Measurements from ENCODE around the gene CXorf38.
A peak's percentile ranks its signal among the peaks of the same experiment; 100 is the strongest.
"Not testable (repeated sequence)": the region's sequence is repeated elsewhere in the genome, so short reads cannot be mapped to it uniquely, and the experiment has no call there.

CXorf38 gene

DNA sequence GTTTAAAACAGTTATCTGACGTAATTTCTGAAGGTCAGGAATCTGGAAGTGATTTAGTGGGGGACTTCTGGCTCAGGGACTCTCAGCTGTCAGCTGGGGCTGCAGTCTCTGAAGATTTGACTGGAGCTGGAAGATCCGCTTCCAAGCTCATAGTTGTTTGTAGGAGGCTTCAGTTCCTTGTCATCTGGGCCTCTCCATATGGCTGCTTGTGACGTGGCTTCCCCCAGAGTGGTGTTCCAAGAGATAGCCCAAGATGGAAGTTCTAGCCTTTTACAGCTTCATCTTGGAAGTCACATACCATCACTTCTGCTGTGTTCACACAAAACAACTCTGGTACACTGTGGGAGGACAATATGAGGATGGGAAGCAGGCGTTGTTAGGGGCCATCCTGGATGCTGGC lies 22.1 kb downstream of the CXorf38 start:
- DNase-seq (ENCODE audit: low read depth) = no peak

DNA sequence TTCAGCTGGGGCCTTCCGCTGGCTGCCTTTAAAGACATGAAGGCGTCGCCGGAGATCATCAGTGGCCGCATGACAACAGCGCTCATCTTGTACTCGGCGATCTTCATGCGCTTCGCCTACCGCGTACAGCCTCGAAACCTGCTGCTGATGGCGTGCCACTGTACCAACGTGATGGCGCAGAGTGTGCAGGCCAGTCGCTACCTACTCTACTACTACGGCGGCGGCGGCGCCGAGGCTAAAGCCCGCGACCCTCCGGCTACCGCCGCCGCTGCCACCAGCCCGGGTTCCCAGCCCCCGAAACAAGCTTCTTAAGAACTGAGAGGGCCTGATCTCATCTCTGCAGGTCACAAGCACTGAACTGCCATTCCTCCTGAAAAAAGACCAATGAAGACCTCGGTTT lies 23.7 kb downstream of the CXorf38 start:
- DNase-seq (ENCODE audit: low read depth) = no peak

DNA sequence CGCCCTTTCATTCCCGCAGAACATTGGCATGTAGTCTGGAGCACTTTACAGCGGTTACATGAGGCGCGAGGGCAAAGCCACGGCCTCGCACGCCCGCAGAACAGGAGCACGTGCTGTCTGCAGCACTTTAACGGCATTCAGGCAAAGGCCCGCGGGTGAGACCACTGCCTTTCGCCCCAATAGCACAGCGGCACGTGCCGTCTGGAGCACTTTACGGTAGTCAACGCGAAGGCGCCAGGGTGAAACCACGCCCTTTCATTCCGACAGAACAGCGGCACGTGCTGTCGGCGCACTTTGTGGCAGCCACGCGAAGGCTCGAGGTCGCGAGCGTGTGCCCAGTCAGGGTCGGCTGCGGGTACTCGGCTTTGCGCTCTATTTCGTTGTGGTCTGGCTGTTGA lies 24.2 kb downstream of the CXorf38 start, which contains the start of gene MPC1L:
Gene MPC1L, plus strand, starts transcription at position 290 of the 398 bp plus-strand sequence. CDS start 138 bp downstream, outside the sequence.
- no peak for DNase-seq (ENCODE audit: low read depth)

DNA sequence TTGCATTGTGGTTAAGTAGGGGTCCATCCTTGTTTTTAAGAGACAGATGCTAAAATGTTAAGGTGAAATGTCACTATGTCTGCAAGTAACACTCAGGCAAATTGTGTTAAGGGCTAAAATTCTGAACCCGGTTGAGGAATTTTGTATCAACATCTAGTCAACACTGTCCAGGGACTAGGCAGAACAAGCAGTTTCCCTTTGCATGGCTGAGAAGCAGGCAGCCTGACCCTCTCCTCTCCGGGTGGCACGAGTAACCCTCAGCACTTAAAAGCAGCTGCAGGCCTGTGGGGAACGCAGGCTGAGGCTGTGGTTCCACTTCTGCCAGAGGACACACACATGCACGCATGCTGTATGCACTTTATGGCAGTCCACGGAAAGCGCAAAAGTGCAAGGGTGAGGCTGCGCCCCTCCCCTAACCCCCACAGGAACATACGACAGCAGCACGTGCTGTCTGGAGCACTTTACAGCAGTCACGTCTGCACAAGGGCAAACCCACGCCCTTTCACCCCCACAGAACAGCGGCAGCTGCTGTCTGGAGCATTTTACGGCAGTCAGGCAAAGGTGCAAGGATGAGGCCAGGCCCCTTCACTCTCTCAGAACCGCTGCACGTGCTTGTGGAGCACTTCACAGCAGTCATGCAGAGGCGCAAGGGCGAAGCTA lies 24.8 kb downstream of the CXorf38 start:
- DNase-seq (ENCODE audit: low read depth) = no peak

DNA sequence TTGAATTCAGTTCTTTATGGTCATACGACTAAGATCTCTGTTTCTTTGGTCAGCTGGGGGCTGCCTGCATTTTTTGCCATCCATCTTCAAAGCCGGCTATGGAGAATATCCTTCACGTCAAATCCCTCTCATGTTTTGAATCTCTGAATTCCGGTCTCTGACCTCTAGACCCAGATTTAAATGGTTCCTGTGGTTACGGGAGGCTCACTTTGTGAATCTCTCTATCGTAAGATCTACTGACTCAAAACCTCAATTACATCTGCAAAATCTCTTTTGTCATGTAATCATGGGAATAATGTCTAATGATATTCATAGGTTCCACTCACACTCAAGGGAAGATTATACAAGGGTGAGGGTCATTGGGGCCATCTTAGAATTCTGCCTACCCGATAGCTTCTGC lies 29.8 kb downstream of the CXorf38 start:
- no peak for DNase-seq (ENCODE audit: low read depth)

DNA sequence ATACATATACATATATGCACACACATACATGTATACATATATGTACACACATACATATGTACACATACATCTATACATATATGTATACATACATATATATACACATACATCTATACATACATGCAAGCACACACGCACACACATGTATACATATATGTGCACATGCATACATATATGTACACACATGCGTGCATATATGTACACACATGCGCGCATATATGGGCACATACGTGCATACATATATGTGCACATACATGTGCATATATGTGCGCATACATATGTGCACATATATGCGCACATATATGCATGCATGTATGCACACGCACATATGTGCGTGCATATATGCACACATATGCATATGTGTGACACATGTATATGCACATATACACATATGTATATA lies 31.4 kb downstream of the CXorf38 start:
- DNase-seq (ENCODE audit: low read depth) = no peak

DNA sequence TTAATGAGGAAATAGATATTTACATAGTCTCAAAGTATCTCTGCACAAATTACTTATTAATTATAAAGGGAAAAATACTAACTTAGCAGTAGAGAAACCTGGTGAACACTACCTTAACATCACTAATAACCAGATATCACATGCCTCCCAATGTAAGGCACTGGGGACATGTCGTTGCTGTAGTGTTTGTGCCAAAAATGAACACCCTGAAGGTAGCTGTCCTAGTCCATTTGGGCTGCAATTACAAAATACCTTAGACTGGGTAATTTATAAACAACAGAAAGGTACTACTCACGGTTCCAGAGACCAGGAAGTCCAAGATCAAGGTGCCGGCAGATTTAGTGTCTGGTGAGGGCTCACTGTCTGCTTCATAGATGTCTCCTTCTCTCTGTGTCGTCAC lies 34.9 kb downstream of the CXorf38 start:
- no peak for DNase-seq (ENCODE audit: low read depth)

DNA sequence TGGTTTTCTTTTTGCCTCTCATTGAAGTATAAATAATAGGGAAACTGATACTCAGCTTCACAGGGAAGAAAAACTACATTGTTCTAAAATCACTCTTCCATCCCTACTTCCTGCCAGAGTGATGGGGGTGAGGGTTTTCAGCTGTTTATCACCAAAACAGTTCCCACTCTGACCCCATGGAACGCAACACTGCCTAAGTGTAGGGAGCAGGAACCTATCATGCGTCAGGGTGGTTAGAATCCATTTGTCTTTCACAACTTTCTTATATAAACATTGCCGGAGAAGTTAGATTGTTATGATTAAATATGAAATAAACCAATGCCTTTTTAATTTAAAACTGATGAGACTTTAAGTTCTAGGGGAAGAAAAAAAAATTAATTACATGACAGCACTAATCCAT lies 40.0 kb downstream of the CXorf38 start:
- DNase-seq (ENCODE audit: low read depth) = no peak

DNA sequence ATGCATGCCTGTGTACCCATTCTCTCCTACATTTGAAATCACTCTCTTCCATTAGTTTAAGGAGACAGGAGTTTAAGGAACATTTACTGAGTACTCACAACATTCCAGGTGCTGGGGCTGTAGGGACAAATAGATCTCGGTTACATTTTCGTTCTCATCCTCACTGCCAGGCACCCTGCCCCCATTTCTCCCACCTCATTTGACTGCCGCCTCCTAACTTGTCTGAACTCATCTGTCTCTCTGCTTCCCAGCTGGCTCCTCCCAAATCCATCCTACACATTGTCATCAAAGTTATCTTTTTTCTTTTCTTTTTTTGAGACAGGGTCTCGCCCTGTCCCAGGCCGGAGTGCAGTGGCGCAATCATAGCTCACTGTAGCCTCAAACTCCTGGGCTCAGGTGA lies 43.9 kb downstream of the CXorf38 start:
- DNase-seq (ENCODE audit: low read depth) = no peak

DNA sequence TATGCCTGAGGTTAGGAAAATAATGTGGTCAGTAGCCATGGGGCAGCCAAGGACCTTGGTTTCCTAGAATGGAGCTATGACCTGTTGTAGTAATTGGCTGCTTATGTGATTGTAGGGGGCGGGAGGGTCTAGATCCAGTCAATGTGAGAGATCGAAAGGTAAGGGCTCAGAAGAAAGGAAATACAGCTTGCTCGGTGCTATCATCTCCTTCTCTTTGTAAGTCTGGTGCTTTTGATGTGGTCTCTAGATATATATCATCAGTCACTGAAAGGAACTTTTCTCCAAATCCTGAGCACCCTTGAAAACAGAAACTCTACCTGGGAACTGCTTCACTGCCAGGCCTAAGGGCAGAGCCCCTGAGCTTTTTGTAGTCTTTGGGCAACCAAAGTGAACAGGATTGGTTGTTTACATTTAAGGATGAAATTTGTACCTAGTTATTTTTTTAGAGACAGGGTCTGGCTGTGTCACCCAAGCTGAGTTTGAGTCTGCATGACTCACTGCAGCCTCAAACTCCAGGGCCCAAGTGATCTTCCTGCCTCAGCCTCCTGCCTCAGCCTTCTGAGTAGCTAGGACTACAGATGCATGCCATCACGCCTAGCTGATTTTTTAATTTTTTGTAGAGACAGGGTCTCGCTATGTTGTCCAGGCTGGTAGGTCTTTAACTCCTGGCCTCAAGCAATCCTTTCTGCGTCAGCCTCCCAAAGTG lies 57.6 kb downstream of the CXorf38 start:
- not testable (repeated sequence) for DNase-seq (ENCODE audit: low read depth)

DNA sequence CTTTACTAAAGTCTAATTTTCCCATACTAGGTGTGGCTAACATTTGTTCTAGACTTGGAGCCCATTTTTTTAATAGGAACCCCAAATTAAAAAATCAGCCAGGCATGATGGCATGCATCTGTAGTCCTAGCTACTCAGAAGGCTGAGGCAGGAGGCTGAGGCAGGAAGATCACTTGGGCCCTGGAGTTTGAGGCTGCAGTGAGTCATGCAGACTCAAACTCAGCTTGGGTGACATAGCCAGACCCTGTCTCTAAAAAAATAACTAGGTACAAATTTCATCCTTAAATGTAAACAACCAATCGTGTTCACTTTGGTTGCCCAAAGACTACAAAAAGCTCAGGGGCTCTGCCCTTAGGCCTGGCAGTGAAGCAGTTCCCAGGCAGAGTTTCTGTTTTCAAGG lies 59.7 kb downstream of the CXorf38 start:
- not testable (repeated sequence) for DNase-seq (ENCODE audit: low read depth)

DNA sequence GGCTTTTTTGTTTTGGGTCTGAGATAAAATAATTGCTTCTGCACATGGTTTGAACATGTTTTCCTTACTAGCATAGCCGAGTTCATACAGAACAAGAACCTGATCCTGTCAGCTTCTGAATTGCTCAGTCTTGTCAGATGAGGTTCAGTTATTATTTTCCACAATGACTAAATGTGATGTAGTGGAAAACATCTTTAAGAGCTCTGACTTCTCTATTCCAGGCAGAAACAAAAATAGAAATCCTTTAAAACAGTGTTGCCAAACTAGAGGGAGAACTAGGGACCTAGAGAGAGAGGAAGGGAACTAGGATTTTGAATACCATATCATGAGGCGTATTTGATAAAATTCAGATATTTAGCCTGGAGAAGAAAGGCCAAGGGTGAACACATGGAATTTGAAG lies 64.5 kb downstream of the CXorf38 start:
- no peak for DNase-seq (ENCODE audit: low read depth)

DNA sequence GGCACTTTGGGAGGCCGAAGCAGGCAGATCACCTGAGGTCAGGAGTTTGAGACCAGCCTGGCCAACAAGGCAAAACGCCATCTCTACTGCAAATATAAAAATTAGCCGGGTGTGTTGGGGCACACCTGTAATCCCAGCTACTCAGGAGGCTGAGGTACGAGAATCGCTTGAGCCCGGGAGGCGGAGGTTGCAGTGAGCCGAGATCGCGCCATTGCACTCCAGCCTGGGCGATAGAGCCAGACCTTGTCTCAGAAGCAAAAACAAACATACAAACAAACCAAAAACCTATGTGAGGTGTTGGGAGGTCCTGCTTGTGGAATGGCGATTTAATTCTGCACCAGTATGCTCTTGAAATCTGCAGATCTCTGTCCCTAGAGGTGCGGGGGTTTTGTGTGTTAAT lies 65.2 kb downstream of the CXorf38 start:
- DNase-seq (ENCODE audit: low read depth) = not testable (repeated sequence)

DNA sequence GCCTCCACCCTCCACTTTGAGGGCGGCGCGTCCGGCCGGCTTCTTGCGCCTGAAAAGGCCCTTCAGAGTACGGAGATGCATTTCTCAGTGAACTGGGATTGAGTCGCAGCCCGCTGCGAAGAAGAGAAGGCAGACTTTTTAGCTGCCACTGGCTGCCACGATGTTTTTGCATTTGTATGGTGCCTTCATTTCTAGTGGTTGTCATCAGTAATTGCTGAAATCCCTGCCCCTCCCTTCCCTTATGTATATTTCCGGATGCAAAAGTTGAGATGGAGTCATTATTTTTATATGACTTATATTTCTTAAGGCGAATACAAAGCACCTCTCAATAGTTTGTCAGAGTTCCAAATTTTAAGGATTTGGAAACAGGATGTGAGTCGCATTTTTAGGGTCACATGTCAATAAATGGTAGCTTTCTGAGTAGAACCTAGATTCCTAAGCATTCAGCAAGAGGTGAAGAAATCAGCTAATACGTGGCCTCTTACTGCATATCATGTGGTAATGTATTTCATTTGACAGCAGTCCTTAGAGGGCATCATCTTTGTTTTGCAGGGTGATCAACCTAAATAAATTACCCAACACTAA lies 65.9 kb downstream of the CXorf38 start:
- no peak for DNase-seq (ENCODE audit: low read depth)

DNA sequence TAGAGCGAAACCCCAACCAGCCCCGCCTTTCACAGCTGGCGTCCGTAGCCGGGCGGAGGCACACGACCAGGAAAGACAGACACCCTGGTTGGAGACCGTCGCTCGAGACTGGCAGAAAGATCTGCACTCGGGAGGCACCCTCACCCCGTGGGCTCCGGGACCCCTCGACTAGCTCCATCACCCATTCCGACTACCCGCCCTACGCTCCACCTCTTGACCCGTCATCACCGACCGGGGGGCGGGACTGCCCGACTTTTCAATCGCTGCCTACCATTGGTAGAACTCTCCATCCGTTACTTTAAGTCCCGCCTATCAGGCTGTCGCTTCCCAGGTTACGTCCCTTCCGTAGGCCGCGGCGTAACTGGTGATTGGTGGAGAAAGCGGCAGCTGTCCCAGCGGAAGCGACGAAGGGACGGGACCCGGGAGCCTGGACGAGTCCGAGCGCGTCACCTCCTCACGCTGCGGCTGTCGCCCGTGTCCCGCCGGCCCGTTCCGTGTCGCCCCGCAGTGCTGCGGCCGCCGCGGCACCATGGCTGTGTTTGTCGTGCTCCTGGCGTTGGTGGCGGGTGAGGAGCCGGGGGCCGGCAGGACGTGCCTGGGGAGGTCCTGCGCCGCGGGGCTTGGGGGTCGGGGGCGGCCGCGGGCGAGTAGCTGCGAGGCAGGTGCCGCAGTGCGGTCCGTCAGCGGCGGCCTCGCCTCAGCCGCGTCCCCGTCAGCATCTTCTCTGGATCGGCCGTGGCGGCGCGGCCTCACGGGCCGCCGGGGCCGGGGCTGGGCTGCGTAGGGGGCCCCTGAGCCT lies 66.6 kb downstream of the CXorf38 start, which contains the start of gene ATP6AP2:
Gene ATP6AP2, plus strand, starts transcription at position 434 of the 799 bp plus-strand sequence. Its CDS starts 96 bp downstream, at position 530.
- peak; percentile 78 for DNase-seq (ENCODE audit: low read depth)

DNA sequence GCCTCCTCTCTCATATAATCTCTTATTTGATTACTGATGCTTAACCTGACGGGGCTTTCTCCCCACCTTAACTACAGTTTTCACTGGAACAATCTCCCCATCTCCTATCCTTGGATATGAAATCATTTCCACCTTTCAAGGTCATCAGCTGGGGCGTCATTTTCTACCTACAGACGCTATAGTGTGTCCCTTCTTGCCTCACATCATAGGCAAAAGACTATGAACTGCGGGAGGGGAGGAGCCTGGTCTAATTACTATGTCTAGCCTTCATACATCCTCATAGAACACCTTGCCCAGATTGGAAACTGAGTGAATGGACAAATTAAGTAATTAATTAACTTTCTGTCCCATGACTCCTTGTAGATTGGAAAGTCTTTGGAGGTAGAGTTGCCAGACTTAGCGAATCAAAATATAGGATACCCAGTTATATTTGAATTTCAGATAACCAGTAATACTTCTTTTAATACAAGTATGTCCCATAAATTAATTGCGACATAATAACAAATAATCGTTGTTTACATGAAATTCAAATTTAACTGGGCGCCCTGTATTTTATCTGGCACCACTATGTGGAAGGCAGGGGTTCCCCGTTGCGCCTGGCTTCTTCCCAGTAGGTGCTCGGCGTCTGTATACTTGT lies 67.3 kb downstream of the CXorf38 start:
- DNase-seq (ENCODE audit: low read depth) = no peak

DNA sequence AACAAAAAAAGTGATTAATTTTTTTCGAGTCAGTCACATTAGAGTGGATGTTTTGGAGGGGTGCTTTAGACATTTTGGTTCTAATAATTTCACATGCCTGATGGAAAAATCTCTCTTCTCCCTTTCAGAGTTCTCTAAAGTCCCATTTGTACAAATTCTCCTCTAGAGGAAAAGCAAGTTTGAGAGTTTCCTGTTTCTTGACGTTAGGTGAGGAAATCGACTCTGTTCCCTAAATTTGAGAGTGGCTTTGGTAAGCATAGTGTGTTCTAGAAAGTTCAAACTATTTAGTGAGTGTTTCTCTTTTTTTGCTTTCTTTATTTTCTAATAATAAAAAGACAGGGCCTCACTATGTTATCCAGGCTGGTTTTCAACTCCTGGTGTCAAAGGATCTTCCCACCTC lies 68.2 kb downstream of the CXorf38 start:
- no peak for DNase-seq (ENCODE audit: low read depth)

DNA sequence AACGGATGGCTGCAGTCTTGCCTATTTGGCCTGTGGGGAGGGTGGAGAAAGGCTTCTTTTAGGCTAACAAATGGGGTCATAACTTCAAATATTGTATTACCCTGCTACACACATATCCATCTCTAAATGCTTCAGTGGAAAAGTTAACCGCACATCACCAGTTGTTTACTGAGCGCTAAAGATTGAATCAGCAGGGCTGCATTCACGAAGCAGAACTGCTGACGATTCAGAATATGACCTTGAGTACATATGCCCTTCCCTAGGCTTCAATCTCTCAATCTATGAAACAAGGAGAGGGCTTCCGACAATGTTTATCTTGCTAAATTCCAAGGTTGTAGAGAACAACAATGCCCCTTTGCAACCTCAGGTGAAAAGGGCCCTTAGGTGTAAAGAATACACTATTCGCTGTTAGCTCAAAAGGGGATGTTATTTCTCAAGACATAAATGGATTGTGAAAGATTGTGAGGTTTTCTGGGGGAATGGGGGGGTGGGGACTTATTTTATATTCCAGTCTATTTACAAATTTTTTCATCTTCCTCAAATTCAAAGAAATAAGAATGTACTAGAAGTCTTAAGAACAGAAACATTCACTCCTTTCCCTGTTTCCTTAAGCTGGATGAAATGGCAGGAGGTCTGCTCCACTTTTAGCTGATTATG lies 69.2 kb downstream of the CXorf38 start:
- DNase-seq (ENCODE audit: low read depth) = no peak
